HepG2 (cell line): ENCODE results near the gene PANK2. TPM values are rescaled to one million over a fixed set of nuclear protein-coding genes. Genes with fewer than 3 reads are reported as not detected.

Source experiments
- EEA1 ChIP-seq: sonication (generic); formaldehyde crosslinking; IDR thresholded peaks from 2 replicates; pipeline ENCODE4 v1.5.1; 2020; ENCODE audit warnings: mild to moderate bottlenecking, missing genetic modification reagents, borderline replicate concordance
- GPN1 ChIP-seq: sonication (generic); formaldehyde crosslinking; IDR thresholded peaks from 2 replicates; pipeline ENCODE4 v1.5.1; 2020; ENCODE audit warnings: missing genetic modification reagents, borderline replicate concordance
- SMARCC2 ChIP-seq: fragments of 450-650 bp; IDR thresholded peaks from 2 replicates; pipeline ENCODE4 v1.6.1; 2017; ENCODE audit warnings: antibody characterized with exemption, mild to moderate bottlenecking
- WIZ ChIP-seq: sonication (generic); formaldehyde crosslinking; IDR thresholded peaks from 2 replicates; pipeline ENCODE4 v1.5.1; 2020; ENCODE audit warnings: mild to moderate bottlenecking, missing genetic modification reagents
- ZNF34 ChIP-seq: sonication (generic); formaldehyde crosslinking; IDR thresholded peaks from 2 replicates; pipeline ENCODE4 v1.4.0; 2020; ENCODE audit warnings: mild to moderate bottlenecking, missing genetic modification reagents, borderline replicate concordance
- ZNF788 ChIP-seq: sonication (generic); formaldehyde crosslinking; IDR thresholded peaks from 2 replicates; pipeline ENCODE4 v1.5.0; 2020; ENCODE audit warnings: mild to moderate bottlenecking, missing genetic modification reagents, borderline replicate concordance
- polyA plus RNA-seq, 8 experiments: library from polyadenylated mRNA; depleted of rRNA in 3 of 8; stranded (reverse) in 7 of 8; unstranded in 1 of 8; fragments of >200 nt; fragmentation: Illumina TruSeq in 4 of 8; extraction: Trizol in 4 of 8; gene quantifications; 2 replicates each; pipeline versions ENCODE4 v1.2.1 to v1.2.3, GENCODE V29; 2011 to 2016; ENCODE audit warnings: low read depth in 4 of 8, missing spikeins in 1 of 8, mixed read lengths in 1 of 8; ENCODE audit not compliant: insufficient read depth in 1 of 8
- total RNA-seq, 5 experiments: library from RNA; depleted of rRNA; stranded (reverse); fragments of >200 nt; fragmentation: Illumina TruSeq; extraction: Trizol; gene quantifications; 2 replicates each; pipeline ENCODE4 v1.2.3, GENCODE V29; 2016; ENCODE audit warnings: low read depth in 1 of 5
- TF ChIP-seq, protein P1 (sequence below): IDR thresholded peaks from 2 replicates; pipeline ENCODE4 v1.6.1; 2016; ENCODE audit warnings: low read depth, missing genetic modification reagents, missing compliant biosample characterization
- TF ChIP-seq, protein P2 (sequence below): sonication (generic); formaldehyde crosslinking; IDR thresholded peaks from 2 replicates; pipeline ENCODE4 v1.4.0; 2020; ENCODE audit warnings: missing genetic modification reagents
- TF ChIP-seq, protein P3 (sequence below): sonication (generic); formaldehyde crosslinking; IDR thresholded peaks from 2 replicates; pipeline ENCODE4 v1.4.0; 2020; ENCODE audit warnings: missing genetic modification reagents
- TF ChIP-seq, protein P4 (sequence below): sonication (generic); formaldehyde crosslinking; IDR thresholded peaks from 2 replicates; pipeline ENCODE4 v1.5.0; 2020; ENCODE audit warnings: missing genetic modification reagents, mild to moderate bottlenecking, borderline replicate concordance

Gene PANK2
- total and polyA plus RNA-seq, 2 of the 13 experiments (the other 11 are each of a cell fraction or from before 2014, with no cell fraction given): 39.2 to 123 TPM

DNA sequence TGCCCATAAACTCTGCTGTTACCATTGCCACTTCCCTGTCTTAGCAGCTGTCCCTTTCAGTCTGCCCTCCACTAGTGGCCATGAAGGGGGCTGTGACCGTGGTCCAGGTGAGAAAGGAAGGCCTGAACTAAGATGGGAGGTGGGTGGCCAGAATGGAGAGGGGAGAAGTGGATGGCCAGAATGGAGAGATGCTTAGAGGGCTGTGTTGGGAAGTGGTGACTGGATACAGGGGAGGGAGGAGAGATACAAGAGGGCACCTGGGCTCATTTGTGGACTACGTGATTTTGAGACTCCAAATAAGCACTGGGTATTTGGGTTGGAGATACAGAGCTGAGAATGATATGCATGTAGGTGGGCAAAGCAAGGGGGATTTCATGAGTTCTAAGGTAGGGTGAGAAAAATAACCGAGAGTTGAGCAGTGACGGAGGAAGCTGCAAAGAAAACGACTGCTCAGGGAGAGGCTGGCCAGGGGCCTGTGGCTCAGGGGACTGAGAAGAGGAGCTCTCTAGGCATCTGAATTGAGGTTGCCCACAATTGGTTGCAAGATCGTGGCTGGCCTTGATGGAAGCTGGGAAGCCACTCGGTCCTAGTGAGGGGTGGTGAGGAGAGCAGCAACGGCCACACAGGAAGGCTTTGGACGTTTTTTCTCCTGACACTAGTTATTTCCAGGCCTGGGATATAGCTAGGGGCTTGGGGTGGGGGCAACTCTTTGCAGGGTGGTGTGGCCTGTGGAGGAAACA lies 36.9 kb downstream of the PANK2 start (continued):
- TF ChIP-seq, protein P1, sequence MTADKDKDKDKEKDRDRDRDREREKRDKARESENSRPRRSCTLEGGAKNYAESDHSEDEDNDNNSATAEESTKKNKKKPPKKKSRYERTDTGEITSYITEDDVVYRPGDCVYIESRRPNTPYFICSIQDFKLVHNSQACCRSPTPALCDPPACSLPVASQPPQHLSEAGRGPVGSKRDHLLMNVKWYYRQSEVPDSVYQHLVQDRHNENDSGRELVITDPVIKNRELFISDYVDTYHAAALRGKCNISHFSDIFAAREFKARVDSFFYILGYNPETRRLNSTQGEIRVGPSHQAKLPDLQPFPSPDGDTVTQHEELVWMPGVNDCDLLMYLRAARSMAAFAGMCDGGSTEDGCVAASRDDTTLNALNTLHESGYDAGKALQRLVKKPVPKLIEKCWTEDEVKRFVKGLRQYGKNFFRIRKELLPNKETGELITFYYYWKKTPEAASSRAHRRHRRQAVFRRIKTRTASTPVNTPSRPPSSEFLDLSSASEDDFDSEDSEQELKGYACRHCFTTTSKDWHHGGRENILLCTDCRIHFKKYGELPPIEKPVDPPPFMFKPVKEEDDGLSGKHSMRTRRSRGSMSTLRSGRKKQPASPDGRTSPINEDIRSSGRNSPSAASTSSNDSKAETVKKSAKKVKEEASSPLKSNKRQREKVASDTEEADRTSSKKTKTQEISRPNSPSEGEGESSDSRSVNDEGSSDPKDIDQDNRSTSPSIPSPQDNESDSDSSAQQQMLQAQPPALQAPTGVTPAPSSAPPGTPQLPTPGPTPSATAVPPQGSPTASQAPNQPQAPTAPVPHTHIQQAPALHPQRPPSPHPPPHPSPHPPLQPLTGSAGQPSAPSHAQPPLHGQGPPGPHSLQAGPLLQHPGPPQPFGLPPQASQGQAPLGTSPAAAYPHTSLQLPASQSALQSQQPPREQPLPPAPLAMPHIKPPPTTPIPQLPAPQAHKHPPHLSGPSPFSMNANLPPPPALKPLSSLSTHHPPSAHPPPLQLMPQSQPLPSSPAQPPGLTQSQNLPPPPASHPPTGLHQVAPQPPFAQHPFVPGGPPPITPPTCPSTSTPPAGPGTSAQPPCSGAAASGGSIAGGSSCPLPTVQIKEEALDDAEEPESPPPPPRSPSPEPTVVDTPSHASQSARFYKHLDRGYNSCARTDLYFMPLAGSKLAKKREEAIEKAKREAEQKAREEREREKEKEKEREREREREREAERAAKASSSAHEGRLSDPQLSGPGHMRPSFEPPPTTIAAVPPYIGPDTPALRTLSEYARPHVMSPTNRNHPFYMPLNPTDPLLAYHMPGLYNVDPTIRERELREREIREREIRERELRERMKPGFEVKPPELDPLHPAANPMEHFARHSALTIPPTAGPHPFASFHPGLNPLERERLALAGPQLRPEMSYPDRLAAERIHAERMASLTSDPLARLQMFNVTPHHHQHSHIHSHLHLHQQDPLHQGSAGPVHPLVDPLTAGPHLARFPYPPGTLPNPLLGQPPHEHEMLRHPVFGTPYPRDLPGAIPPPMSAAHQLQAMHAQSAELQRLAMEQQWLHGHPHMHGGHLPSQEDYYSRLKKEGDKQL (CRISPR knock-in tag): no peak
- TF ChIP-seq, protein P2, sequence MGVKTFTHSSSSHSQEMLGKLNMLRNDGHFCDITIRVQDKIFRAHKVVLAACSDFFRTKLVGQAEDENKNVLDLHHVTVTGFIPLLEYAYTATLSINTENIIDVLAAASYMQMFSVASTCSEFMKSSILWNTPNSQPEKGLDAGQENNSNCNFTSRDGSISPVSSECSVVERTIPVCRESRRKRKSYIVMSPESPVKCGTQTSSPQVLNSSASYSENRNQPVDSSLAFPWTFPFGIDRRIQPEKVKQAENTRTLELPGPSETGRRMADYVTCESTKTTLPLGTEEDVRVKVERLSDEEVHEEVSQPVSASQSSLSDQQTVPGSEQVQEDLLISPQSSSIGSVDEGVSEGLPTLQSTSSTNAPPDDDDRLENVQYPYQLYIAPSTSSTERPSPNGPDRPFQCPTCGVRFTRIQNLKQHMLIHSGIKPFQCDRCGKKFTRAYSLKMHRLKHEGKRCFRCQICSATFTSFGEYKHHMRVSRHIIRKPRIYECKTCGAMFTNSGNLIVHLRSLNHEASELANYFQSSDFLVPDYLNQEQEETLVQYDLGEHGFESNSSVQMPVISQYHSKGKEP (CRISPR knock-in tag): no peak
- 0 out of 2 replicates have a peak, but pooled peaks have one; percentile 30 for TF ChIP-seq WIZ (CRISPR knock-in tag)
- no peak for TF ChIP-seq SMARCC2
- TF ChIP-seq, protein P3, sequence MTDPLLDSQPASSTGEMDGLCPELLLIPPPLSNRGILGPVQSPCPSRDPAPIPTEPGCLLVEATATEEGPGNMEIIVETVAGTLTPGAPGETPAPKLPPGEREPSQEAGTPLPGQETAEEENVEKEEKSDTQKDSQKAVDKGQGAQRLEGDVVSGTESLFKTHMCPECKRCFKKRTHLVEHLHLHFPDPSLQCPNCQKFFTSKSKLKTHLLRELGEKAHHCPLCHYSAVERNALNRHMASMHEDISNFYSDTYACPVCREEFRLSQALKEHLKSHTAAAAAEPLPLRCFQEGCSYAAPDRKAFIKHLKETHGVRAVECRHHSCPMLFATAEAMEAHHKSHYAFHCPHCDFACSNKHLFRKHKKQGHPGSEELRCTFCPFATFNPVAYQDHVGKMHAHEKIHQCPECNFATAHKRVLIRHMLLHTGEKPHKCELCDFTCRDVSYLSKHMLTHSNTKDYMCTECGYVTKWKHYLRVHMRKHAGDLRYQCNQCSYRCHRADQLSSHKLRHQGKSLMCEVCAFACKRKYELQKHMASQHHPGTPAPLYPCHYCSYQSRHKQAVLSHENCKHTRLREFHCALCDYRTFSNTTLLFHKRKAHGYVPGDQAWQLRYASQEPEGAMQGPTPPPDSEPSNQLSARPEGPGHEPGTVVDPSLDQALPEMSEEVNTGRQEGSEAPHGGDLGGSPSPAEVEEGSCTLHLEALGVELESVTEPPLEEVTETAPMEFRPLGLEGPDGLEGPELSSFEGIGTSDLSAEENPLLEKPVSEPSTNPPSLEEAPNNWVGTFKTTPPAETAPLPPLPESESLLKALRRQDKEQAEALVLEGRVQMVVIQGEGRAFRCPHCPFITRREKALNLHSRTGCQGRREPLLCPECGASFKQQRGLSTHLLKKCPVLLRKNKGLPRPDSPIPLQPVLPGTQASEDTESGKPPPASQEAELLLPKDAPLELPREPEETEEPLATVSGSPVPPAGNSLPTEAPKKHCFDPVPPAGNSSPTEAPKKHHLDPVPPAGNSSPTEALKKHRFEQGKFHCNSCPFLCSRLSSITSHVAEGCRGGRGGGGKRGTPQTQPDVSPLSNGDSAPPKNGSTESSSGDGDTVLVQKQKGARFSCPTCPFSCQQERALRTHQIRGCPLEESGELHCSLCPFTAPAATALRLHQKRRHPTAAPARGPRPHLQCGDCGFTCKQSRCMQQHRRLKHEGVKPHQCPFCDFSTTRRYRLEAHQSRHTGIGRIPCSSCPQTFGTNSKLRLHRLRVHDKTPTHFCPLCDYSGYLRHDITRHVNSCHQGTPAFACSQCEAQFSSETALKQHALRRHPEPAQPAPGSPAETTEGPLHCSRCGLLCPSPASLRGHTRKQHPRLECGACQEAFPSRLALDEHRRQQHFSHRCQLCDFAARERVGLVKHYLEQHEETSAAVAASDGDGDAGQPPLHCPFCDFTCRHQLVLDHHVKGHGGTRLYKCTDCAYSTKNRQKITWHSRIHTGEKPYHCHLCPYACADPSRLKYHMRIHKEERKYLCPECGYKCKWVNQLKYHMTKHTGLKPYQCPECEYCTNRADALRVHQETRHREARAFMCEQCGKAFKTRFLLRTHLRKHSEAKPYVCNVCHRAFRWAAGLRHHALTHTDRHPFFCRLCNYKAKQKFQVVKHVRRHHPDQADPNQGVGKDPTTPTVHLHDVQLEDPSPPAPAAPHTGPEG (CRISPR knock-in tag): no peak
- TF ChIP-seq, protein P4, sequence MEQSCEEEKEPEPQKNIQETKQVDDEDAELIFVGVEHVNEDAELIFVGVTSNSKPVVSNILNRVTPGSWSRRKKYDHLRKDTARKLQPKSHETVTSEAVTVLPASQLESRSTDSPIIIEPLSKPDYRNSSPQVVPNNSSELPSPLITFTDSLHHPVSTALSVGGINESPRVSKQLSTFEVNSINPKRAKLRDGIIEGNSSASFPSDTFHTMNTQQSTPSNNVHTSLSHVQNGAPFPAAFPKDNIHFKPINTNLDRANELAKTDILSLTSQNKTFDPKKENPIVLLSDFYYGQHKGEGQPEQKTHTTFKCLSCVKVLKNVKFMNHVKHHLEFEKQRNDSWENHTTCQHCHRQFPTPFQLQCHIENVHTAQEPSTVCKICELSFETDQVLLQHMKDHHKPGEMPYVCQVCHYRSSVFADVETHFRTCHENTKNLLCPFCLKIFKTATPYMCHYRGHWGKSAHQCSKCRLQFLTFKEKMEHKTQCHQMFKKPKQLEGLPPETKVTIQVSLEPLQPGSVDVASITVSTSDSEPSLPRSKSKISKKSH: no peak
- no peak for TF ChIP-seq EEA1 (CRISPR knock-in tag)
- no peak for TF ChIP-seq GPN1 (CRISPR knock-in tag)
- TF ChIP-seq ZNF788 (CRISPR knock-in tag): no peak
- 0 out of 2 replicates have a peak, but pooled peaks have one; percentile 55 for TF ChIP-seq ZNF34 (CRISPR knock-in tag)
